Panc1 (cell line): ENCODE measurements around the gene AKT1S1. TPM values are rescaled to one million over a fixed set of nuclear protein-coding genes. Genes with fewer than 3 reads are reported as not detected.

ENCODE experiments used
- ATAC-seq: fragments of 200-7000 bp; cut with Tn5 transposase; 2 replicates; pipeline ENCODE4 v1.9.1; 2020; ENCODE audit warnings: mild to moderate bottlenecking, moderate library complexity
- BruUV-seq: library from RNA; stranded (reverse); fragments of 400-500 nt; replicated peaks from 2 replicates; lab custom pipeline; 2021; lab: Mats Ljungman, UMichigan
- CTCF ChIA-PET: fragments of 300-600 bp; sonication (Branson Sonifier 250); formaldehyde crosslinking; loops from one replicate; lab custom pipeline; 2022; ENCODE audit warnings: antibody characterized with exemption; lab: Charles Lee
- POLR2A ChIA-PET: fragments of 300-600 bp; sonication (Branson Sonifier 250); formaldehyde crosslinking; loops from one replicate; lab custom pipeline; 2022; ENCODE audit warnings: antibody characterized with exemption; lab: Charles Lee
- DNase-seq: peaks from one replicate; pipeline ENCODE4 v3.0.0-alpha.2; 2010; ENCODE audit warnings: low read depth, low spot score
- H3K27ac ChIP-seq: 2 replicates; pipeline ENCODE4 v1.5.1; 2011; ENCODE audit warnings: mild to moderate bottlenecking, low read length, inconsistent platforms
- H3K27me3 ChIP-seq: fragments of 200-500 bp; sonication (Bioruptor generic); 2 replicates; pipeline ENCODE4 v1.6.0; 2014; ENCODE audit warnings: low read length, inconsistent platforms; ENCODE audit not compliant: control insufficient read depth, insufficient read depth
- H3K36me3 ChIP-seq: fragments of 200-500 bp; sonication (Bioruptor generic); 2 replicates; pipeline ENCODE4 v1.5.1; 2014; ENCODE audit warnings: inconsistent platforms, mild to moderate bottlenecking, low read length, moderate library complexity; ENCODE audit not compliant: control insufficient read depth, insufficient read depth
- H3K4me1 ChIP-seq: 2 replicates; pipeline ENCODE4 v1.5.1; 2011; ENCODE audit warnings: inconsistent platforms, mild to moderate bottlenecking, low read length, moderate library complexity; ENCODE audit not compliant: control insufficient read depth, insufficient read depth
- H3K4me3 ChIP-seq, 2 experiments: 2 replicates each; pipeline ENCODE4 v1.5.1; 2011 to 2012; ENCODE audit warnings: low read depth in 2 of 2, low read length in 2 of 2, mild to moderate bottlenecking in 2 of 2, inconsistent platforms in 1 of 2, moderate library complexity in 1 of 2
- H3K9me3 ChIP-seq: fragments of 200-500 bp; sonication (Bioruptor generic); 2 replicates; pipeline ENCODE4 v1.5.1; 2014; ENCODE audit warnings: low read depth, mild to moderate bottlenecking, inconsistent platforms, low read length, moderate library complexity; ENCODE audit not compliant: control insufficient read depth, insufficient read depth
- CTCF ChIP-seq: fragments of 450-650 bp; IDR thresholded peaks from 2 replicates; pipeline ENCODE4 v1.5.1; 2017; ENCODE audit warnings: mild to moderate bottlenecking
- POLR2AphosphoS5 ChIP-seq: IDR thresholded peaks from 2 replicates; pipeline ENCODE4 v1.6.1; 2012; ENCODE audit warnings: mild to moderate bottlenecking, low read depth, low read length, moderate library complexity
- REST ChIP-seq, 2 experiments: IDR thresholded peaks; 2 replicates each; pipeline ENCODE4 v1.6.1; 2011 to 2012; ENCODE audit warnings: low read depth in 2 of 2, control low read depth in 1 of 2, low read length in 1 of 2, mild to moderate bottlenecking in 1 of 2, moderate library complexity in 1 of 2; ENCODE audit not compliant: insufficient read depth in 1 of 2
- SIN3A ChIP-seq: IDR thresholded peaks from 2 replicates; pipeline ENCODE4 v1.6.1; 2012; ENCODE audit warnings: low read depth, mild to moderate bottlenecking, low read length, moderate library complexity, borderline replicate concordance; ENCODE audit not compliant: insufficient read depth
- TCF7L2 ChIP-seq: IDR thresholded peaks from 2 replicates; pipeline ENCODE4 v1.6.1; 2011; ENCODE audit warnings: mild to moderate bottlenecking, low read depth, low read length, inconsistent platforms
- in situ Hi-C: cut with HindIII; loops from 2 replicates; pipeline ENCODE4 v1.10.0; 2016; ENCODE audit warnings: low sequenced_read_pairs, low pct_unique_long_range_greater_than_20kb
- intact Hi-C: fragments of 100-400 bp; cut with micrococcal nuclease; formaldehyde crosslinking; loops from one replicate; pipeline ENCODE4 v1.10.0; 2022; ENCODE audit not compliant: unreplicated experiment
- total RNA-seq: library from RNA; stranded (reverse); gene quantifications from one replicate; pipeline ENCODE4 v1.2.1, GENCODE V29; 2021; ENCODE audit not compliant: unreplicated experiment

The AKT1S1 gene
- total RNA-seq, 1 experiment from 2014 or later, result 92.8 TPM

- Histone ChIP-seq H3K36me3 (no peaks in the 10 kb centered on the region), H3K27me3 (no peaks in the 10 kb centered on the region), H3K4me1 (peaks cover 37% of the 10 kb centered on the region), H3K27ac (peak overlapping the region; percentile 39; the same call in 1 of the 2 replicates), H3K4me3 (no peak overlapping the region), H3K9me3 (no peaks in the 10 kb centered on the region)
- intact Hi-C loops, result no loop called here
- DNase-seq (no peak), ATAC-seq (no peak)
- TF ChIP-seq REST (IDR thresholded peaks at IDR 0.05; ENCODE audit: insufficient read depth in 1 of 2, low read depth in 2 of 2, low read length in 1 of 2) (no peak), POLR2AphosphoS5 (no peak), CTCF (no peak; the same call in 1 of the 2 replicates), SIN3A (no peak)
- POLR2A ChIA-PET, result no interaction called here
- CTCF ChIA-PET, result no interaction called here
- no TSS peak for BruUV-seq
- in situ Hi-C loops, result no loop called here
Observed at GRCh38 chr19:49862391-49863253, 14.5 kb downstream of the AKT1S1 start.

- no peak overlapping the region for H3K4me3 ChIP-seq
- no peaks in the 10 kb centered on the region for H3K36me3 ChIP-seq
- peak overlapping the region; percentile 71; the same call in 1 of the 2 replicates for H3K27ac ChIP-seq
- 0 out of 2 replicates have a peak, but pooled peaks have one; percentile 9 for TF ChIP-seq POLR2AphosphoS5
- TF ChIP-seq TCF7L2, result no peak
- TF ChIP-seq SIN3A, result no peak
- no peak for TF ChIP-seq REST (IDR thresholded peaks at IDR 0.05; ENCODE audit: insufficient read depth in 1 of 2, low read depth in 2 of 2, low read length in 1 of 2)
- TF ChIP-seq CTCF, result peak; percentile 10; the same call in 1 of the 2 replicates
- BruUV-seq, result no TSS peak
- peak; percentile 9; the same call in 1 of the 2 replicates for ATAC-seq
- intact Hi-C loops (no loop called here), in situ Hi-C loops (no loop called here)
- no peaks in the 10 kb centered on the region for H3K27me3 ChIP-seq
- POLR2A ChIA-PET, result no interaction called here
- CTCF ChIA-PET, result no interaction called here
- H3K4me1 ChIP-seq, result peaks cover 41% of the 10 kb centered on the region
- no peak for DNase-seq
- H3K9me3 ChIP-seq, result no peaks in the 10 kb centered on the region
Observed at GRCh38 chr19:49861541-49862378, 15.4 kb downstream of the AKT1S1 start.
